HG03442 (cell line): ENCODE measurements around the gene PRKCI.
"Not testable (repeated sequence)": the region's sequence is repeated elsewhere in the genome, so short reads cannot be mapped to it uniquely, and the experiment has no call there.

Source experiments
- ATAC-seq: cut with Tn5 transposase; IDR thresholded peaks from one replicate; pipeline ENCODE4 v1.9.1; 2021; ENCODE audit warnings: mild to moderate bottlenecking, moderate library complexity; ENCODE audit not compliant: unreplicated experiment

The PRKCI gene

DNA sequence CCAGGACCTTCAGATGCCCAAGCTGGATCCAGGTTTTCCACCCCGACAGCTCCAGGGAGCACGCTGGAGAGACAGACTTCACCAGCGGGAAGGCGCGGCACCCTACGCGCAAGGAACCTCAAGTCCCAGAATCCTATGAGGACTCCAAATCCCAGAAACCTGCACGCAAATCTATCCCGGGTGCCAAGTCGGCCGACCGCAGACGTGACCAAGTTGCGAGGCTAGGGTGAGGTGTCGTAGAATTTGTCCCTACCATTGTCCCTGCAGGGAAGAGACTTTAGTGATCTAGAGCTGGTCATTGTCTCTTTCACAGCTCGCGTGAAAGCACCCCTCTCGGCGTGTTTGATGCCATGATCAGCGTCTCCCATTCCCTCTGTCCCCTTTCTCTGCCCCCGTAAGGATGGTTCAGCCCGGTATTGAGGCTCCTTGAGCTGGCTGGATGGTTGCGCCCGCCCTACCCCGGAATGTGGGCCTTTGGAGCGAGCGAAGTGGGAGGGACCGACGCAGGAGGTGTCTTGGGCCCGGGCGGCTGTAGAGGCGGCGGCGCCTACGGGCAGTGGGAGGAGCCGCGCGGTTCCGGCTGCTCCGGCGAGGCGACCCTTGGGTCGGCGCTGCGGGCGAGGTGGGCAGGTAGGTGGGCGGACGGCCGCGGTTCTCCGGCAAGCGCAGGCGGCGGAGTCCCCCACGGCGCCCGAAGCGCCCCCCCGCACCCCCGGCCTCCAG lies at the start of gene PRKCI:
TSS of gene PRKCI (plus strand) at position 501 of the 723 bp plus-strand sequence. CDS start 246 bp downstream, outside the sequence.
- ATAC-seq = peak; percentile 95

GRCh38 chr3:170178651-170179050 lies 43.6 kb upstream of the PRKCI start:
- no peak for ATAC-seq

GRCh38 chr3:170179432-170179831 lies 42.8 kb upstream of the PRKCI start:
- no peak for ATAC-seq

GRCh38 chr3:170180079-170180907 lies 41.9 kb upstream of the PRKCI start:
- peak; percentile 17 for ATAC-seq

DNA sequence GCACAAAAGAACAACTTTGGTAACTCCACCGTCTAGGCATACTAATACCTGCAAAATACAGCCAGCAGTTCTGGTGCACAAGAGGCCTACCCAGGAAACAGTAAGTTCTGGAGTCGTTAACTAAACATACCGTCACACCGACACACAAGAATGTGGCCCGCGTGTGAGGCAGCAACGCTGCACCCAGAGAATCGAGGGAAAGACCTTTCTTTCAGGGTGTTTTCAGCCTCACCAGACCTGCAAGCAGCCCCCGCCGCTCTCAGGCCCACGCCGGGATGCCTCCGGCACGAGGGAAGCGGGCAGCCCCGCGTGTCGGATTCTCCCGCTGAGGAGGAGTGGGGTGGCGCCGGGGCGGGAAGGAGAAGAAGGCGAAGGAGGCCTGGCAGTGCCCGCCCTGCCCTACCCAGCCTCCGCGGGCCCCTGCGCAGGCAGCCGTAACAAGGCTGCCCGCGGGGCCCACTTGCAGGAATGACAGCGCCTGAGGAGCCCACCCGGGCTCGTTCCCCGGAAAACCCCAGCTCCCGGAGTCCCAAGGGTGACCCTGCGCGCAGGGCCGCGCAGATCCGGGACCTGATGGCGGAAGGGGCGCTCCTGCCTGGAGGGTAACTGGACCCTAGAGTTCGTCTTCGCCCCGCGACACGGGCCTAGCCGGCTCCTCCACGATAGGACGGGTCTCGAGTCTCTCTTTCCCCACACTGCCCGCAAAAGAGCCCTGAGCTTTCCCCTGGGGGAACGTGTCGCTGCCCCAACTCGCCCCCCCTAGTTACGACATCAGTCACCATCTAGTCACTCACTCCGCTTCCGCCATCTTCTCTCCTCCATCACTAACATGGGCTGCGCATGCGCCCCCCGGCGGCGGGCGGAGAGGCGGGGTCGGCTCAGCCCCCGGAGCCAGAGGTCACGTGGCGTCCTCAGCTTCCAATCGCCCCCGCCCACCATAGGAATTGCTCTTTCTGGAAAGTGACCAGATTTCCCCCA lies 41.0 kb upstream of the PRKCI start, which contains the start of gene PHC3:
TSS of gene PHC3 (minus strand) at position 826 of the 978 bp plus-strand sequence. CDS start at position 808, 18 bp downstream.
- ATAC-seq = peak; percentile 76

GRCh38 chr3:170189398-170190256 lies 32.6 kb upstream of the PRKCI start:
- peak; percentile 25 for ATAC-seq

- not testable (repeated sequence) for ATAC-seq
Observed at GRCh38 chr3:170195759-170196158, 26.5 kb upstream of the PRKCI start.

DNA sequence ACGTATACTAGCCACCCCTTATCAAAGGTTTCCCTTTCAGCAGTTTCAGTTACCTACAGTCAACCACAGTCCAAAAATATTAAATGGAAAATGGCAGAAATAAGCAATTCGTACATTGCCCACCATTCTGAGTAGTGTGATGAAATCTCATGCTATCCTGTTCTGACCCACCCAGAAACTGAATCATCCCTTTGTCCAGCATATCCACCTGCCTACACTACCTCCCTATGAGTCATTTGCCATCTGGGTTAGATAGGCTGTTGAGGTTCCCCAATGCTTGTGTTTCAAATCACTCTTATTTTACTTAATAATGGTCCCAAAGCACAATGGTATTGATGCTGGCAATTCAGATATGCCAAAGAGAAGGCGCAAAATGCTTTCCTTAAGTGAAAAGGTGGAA lies 25.4 kb upstream of the PRKCI start:
- ATAC-seq = no peak

- no peak for ATAC-seq
Observed at GRCh38 chr3:170200987-170201386, 21.2 kb upstream of the PRKCI start.

DNA sequence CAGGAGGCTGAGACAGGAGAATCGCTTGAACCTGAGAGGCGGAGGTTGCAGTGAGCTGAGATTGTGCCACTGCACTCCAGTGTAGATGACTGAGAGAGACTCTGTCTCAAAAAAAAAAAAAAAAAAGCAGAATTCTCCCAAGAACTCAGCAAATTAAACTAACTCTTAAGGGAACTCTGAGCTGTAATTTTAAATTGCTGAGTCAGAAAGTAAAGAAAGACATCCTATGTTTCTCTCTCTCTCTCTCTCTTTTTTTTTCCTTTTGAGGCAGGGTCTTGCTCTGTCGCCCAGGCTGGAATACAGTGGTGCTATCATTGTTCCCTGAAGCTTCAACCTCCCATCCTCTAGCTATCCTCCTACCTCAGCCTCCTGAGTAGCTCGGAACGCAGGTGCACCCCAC lies 20.7 kb upstream of the PRKCI start:
- ATAC-seq = no peak

DNA sequence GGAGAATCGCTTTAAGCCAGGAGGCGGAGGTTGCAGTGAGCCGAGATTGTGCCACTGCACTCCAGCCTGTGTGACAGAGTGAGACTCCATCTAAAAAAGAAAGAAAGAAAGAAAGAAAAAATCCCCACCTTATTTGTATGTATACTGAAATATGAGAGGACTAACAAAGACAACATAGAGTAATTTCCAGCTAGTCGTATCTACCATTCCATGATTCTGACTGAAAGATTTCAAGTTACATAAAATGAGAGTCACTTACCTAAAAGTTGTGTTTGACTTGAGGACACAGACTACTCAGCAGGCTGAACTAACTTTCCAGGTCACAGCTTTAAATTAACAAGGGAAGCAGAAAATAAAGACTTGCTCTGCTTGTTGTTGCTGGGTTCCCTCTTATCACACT lies 18.8 kb upstream of the PRKCI start:
- ATAC-seq = no peak

- no peak for ATAC-seq
Observed at GRCh38 chr3:170204023-170204472, 18.2 kb upstream of the PRKCI start.

- ATAC-seq = no peak
Observed at GRCh38 chr3:170204509-170204908, 17.7 kb upstream of the PRKCI start.

GRCh38 chr3:170205302-170205701 lies 16.9 kb upstream of the PRKCI start:
- peak; percentile 63 for ATAC-seq

- not testable (repeated sequence) for ATAC-seq
Observed at GRCh38 chr3:170206164-170206762, 16.0 kb upstream of the PRKCI start.

DNA sequence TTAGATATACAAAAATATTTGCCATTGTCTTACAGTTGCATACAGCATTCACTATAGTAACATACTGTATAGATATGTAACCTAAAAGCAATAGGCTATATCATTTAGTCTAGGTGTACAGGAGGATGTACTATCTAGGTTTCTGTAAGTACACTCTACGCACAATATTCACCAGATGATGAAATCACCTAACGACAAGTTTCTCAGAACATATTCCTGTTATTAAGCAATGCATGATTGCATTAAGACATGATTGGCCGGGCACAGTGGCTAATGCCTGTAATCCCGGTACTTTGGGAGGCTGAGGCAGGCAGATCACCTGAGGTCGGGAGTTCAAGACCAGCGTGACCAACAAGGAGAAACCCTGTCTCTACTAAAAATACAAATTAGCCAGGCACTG lies 14.5 kb upstream of the PRKCI start:
- ATAC-seq = no peak

DNA sequence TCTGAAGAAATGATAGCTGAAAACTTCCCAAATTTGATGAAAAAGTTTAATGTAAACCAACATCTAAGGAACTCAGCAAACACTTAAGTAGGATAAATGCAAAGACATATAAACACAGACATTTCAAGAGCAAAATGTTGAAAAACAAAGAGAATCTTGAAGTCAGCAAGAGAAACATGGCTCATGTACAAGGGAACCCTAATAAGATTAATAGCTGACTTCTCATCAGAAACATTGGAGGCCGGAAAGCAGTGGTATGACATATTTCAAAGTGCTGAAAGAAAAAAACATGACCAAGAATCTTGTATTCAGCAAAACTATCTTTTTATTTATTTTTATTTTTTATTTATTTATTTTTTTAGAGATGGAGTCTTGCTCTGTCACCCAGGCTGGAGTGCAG lies 10.6 kb upstream of the PRKCI start:
- ATAC-seq = no peak

- no peak for ATAC-seq
Observed at GRCh38 chr3:170219850-170220249, 2.4 kb upstream of the PRKCI start.

DNA sequence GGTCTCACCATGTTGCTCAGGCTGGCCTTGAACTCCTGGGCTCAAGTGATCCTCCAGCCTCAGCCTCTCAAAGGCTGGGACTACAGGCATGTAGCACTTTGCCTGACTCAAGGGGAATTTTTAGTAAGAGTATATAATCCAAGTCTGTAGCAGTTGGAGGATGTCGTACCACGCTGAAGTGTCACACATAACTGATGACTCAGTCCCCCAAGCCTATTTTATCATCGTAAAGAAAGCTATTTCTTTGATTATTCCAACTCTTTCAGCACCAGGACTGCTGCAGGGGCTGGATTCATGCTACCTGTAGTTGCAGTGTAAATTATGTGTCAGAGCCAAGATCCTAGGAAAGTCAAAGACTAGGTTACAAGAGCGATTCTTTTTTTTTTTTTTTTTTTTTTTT lies 1.4 kb upstream of the PRKCI start:
- ATAC-seq = no peak
